Liver (tissue), 3 donors: Measurements from ENCODE around the gene PLEKHG4.

Experiments
- CTCF ChIP-seq: fragments of 150-350 bp; IDR thresholded peaks from 2 replicates; pipeline ENCODE4 v1.5.1; 2017; ENCODE audit warnings: improper control_type of control experiment, low read depth, low read length; ENCODE audit not compliant: missing input control
- RAD21 ChIP-seq, 2 donors: IDR thresholded peaks; 2 replicates each; pipeline ENCODE4 v1.6.1; 2016; ENCODE audit warnings: antibody characterized with exemption in 2 of 2, mild to moderate bottlenecking in 2 of 2
- YY1 ChIP-seq: IDR thresholded peaks from 2 replicates; pipeline ENCODE4 v1.6.1; 2016; ENCODE audit warnings: antibody characterized with exemption, mild to moderate bottlenecking
- donor health status: healthy.
- donor health status: healthy.

GRCh38 chr16:67336648-67337047 lies 57.3 kb downstream of the PLEKHG4 start:
- no peak for TF ChIP-seq CTCF
- no peak for TF ChIP-seq YY1
- TF ChIP-seq RAD21 (IDR thresholded peaks at IDR 0.05): no peak
